H1 (cell line): ENCODE measurements around the gene ARL3. TPM values are rescaled to one million over a fixed set of nuclear protein-coding genes. Genes with fewer than 3 reads are reported as not detected.

Experiments
- CTCF ChIA-PET: fragments of 300-600 bp; sonication (Branson Sonifier 250); formaldehyde crosslinking; loops from one replicate; lab custom pipeline; 2021; ENCODE audit not compliant: partially characterized antibody; lab: Charles Lee
- POLR2A ChIA-PET: fragments of 300-600 bp; sonication (Branson Sonifier 250); formaldehyde crosslinking; loops from one replicate; lab custom pipeline; 2021; ENCODE audit warnings: inconsistent platforms; ENCODE audit not compliant: partially characterized antibody; lab: Charles Lee
- DNase-seq, 2 experiments: peaks; one replicate each; pipeline versions ENCODE4 v3.0.0 to v3.0.0-alpha.2; 2010 to 2022; ENCODE audit warnings: low spot score in 2 of 2, low read depth in 1 of 2, mixed read lengths in 1 of 2
- FAIRE-seq: peaks from 2 replicates; lab custom pipeline; 2011; peaks lifted over from hg19 to GRCh38; lab: Jason Lieb, UNC
- H2AFZ ChIP-seq: 2 replicates; pipeline ENCODE4 v1.8.1; 2012; ENCODE audit warnings: low read length, inconsistent platforms
- H2AK5ac ChIP-seq: 2 replicates; pipeline ENCODE4 v1.6.1; 2013; ENCODE audit warnings: low read depth, low read length
- H2BK120ac ChIP-seq: replicated peaks from 2 replicates; pipeline ENCODE3; 2013; ENCODE audit warnings: low read depth, low read length, inconsistent platforms
- H2BK12ac ChIP-seq: 2 replicates; pipeline ENCODE4 v1.6.1; 2013; ENCODE audit warnings: low read depth, low read length
- H2BK15ac ChIP-seq: 2 replicates; pipeline ENCODE4 v1.6.1; 2013; ENCODE audit warnings: low read length
- H2BK20ac ChIP-seq: 2 replicates; pipeline ENCODE4 v1.6.1; 2013; ENCODE audit warnings: low read length
- H2BK5ac ChIP-seq: 2 replicates; pipeline ENCODE4 v1.6.1; 2013; ENCODE audit warnings: low read depth, low read length
- H3K14ac ChIP-seq: 2 replicates; pipeline ENCODE4 v1.6.1; 2013; ENCODE audit warnings: inconsistent platforms; ENCODE audit not compliant: insufficient read length
- H3K18ac ChIP-seq: 2 replicates; pipeline ENCODE4 v1.6.1; 2013; ENCODE audit warnings: low read length; ENCODE audit errors: extremely low read depth
- H3K23ac ChIP-seq: 2 replicates; pipeline ENCODE4 v1.6.1; 2013; ENCODE audit warnings: inconsistent platforms; ENCODE audit not compliant: insufficient read length
- H3K23me2 ChIP-seq: 2 replicates; pipeline ENCODE4 v1.6.1; 2013; ENCODE audit warnings: low read depth, low read length
- H3K27ac ChIP-seq: 2 replicates; pipeline ENCODE4 v1.6.1; 2011; ENCODE audit warnings: low read depth, low read length, inconsistent platforms
- H3K27me3 ChIP-seq, 4 experiments: replicated peaks in 1 of 4; 1 replicate in 1 of 4; 2 replicates in 3 of 4; pipeline versions ENCODE4 v1.6.1 to v1.8.1; 2011 to 2013; ENCODE audit warnings: low read length in 3 of 4, mild to moderate bottlenecking in 3 of 4, inconsistent platforms in 2 of 4, mixed read lengths in 2 of 4, moderate library complexity in 1 of 4; ENCODE audit not compliant: control insufficient read depth in 3 of 4, insufficient read depth in 3 of 4; ENCODE audit errors: extremely low read depth in 1 of 4
- H3K36me3 ChIP-seq, 4 experiments: 2 replicates each; pipeline versions ENCODE4 v1.6.1 to v1.8.1; 2011 to 2013; ENCODE audit warnings: mild to moderate bottlenecking in 4 of 4, low read length in 3 of 4, moderate library complexity in 2 of 4, control low read depth in 1 of 4, inconsistent platforms in 1 of 4; ENCODE audit not compliant: insufficient read depth in 4 of 4, control insufficient read depth in 2 of 4
- H3K4ac ChIP-seq: replicated peaks from 2 replicates; pipeline ENCODE3; 2013; ENCODE audit warnings: low read length, low read depth, mixed read lengths, inconsistent platforms; ENCODE audit not compliant: insufficient read length
- H3K4me1 ChIP-seq, 4 experiments: replicated peaks in 1 of 4; 1 replicate in 1 of 4; 2 replicates in 3 of 4; pipeline versions ENCODE4 v1.6.1 to v1.8.1; 2011 to 2013; ENCODE audit warnings: low read length in 3 of 4, inconsistent platforms in 2 of 4, mixed read lengths in 1 of 4; ENCODE audit not compliant: insufficient read depth in 4 of 4, control insufficient read depth in 3 of 4
- H3K4me2 ChIP-seq, 2 experiments: 2 replicates each; pipeline versions ENCODE4 v1.6.1 to v1.8.1; 2011 to 2013; ENCODE audit warnings: low read depth in 2 of 2, low read length in 2 of 2, control low read depth in 1 of 2, inconsistent platforms in 1 of 2, mild to moderate bottlenecking in 1 of 2; ENCODE audit not compliant: insufficient read depth in 1 of 2
- H3K4me3 ChIP-seq, 4 experiments: fragments of 200-600, 300-600 bp in 1 of 4; sonication (generic), shearing (Covaris generic), sonication (Bioruptor Twin) in 1 of 4; 2 replicates each; pipeline versions ENCODE4 v1.5.1 to v1.8.1; 2011 to 2016; ENCODE audit warnings: low read length in 4 of 4, low read depth in 3 of 4, control low read depth in 2 of 4, inconsistent platforms in 2 of 4, mild to moderate bottlenecking in 2 of 4, mixed read lengths in 1 of 4, moderate library complexity in 1 of 4; ENCODE audit not compliant: insufficient read depth in 2 of 4; ENCODE audit errors: extremely low read depth in 1 of 4
- H3K56ac ChIP-seq: replicated peaks from 2 replicates; pipeline ENCODE3; 2013; ENCODE audit warnings: low read depth, mild to moderate bottlenecking, mixed read lengths, low read length, inconsistent platforms; ENCODE audit not compliant: insufficient read length
- H3K79me1 ChIP-seq: 2 replicates; pipeline ENCODE4 v1.6.1; 2013; ENCODE audit warnings: low read depth, low read length, control low read depth
- H3K79me2 ChIP-seq, 2 experiments: 2 replicates each; pipeline versions ENCODE4 v1.6.1 to v1.8.1; 2012 to 2013; ENCODE audit warnings: low read length in 2 of 2, mild to moderate bottlenecking in 2 of 2, inconsistent platforms in 1 of 2; ENCODE audit not compliant: insufficient read depth in 2 of 2, control insufficient read depth in 1 of 2
- H3K9ac ChIP-seq, 4 experiments: replicated peaks in 1 of 4; 1 replicate in 1 of 4; 2 replicates in 3 of 4; pipeline versions ENCODE4 v1.6.1 to v1.8.1; 2011 to 2013; ENCODE audit warnings: low read depth in 3 of 4, low read length in 3 of 4, control low read depth in 2 of 4, mild to moderate bottlenecking in 2 of 4, moderate library complexity in 2 of 4, inconsistent platforms in 1 of 4; ENCODE audit errors: extremely low read depth in 1 of 4
- H3K9me3 ChIP-seq, 2 experiments: 2 replicates each; pipeline versions ENCODE4 v1.6.1 to v1.8.1; 2012 to 2013; ENCODE audit warnings: mild to moderate bottlenecking in 2 of 2, moderate library complexity in 2 of 2, control low read depth in 1 of 2, inconsistent platforms in 1 of 2, low read depth in 1 of 2, low read length in 1 of 2, mixed read lengths in 1 of 2; ENCODE audit not compliant: insufficient read depth in 2 of 2
- H4K20me1 ChIP-seq, 2 experiments: replicated peaks in 1 of 2; 2 replicates each; pipeline versions ENCODE3 to v1.8.1; 2011 to 2013; ENCODE audit warnings: inconsistent platforms in 2 of 2, low read length in 2 of 2, mild to moderate bottlenecking in 1 of 2; ENCODE audit not compliant: insufficient read depth in 2 of 2, control insufficient read depth in 1 of 2
- H4K5ac ChIP-seq: 2 replicates; pipeline ENCODE4 v1.6.1; 2013; ENCODE audit warnings: low read length, low read depth, mixed read lengths, inconsistent platforms; ENCODE audit not compliant: insufficient read length
- H4K8ac ChIP-seq: 2 replicates; pipeline ENCODE4 v1.8.0; 2013; ENCODE audit warnings: mild to moderate bottlenecking, moderate library complexity, low read length, inconsistent platforms; ENCODE audit not compliant: insufficient read depth; ENCODE audit errors: extremely low read depth
- H4K91ac ChIP-seq: replicated peaks from 2 replicates; pipeline ENCODE3; 2013; ENCODE audit warnings: low read length, mixed read lengths, inconsistent platforms; ENCODE audit not compliant: insufficient read length
- ATF3 ChIP-seq: IDR thresholded peaks from 2 replicates; pipeline ENCODE4 v1.6.1; 2011; ENCODE audit warnings: low read depth, mild to moderate bottlenecking, low read length; ENCODE audit not compliant: insufficient read depth
- BCL11A ChIP-seq, 2 experiments: IDR thresholded peaks; one replicate each; pipeline ENCODE4 v1.6.1; 2011; ENCODE audit warnings: low read depth in 2 of 2, low read length in 2 of 2, mild to moderate bottlenecking in 2 of 2
- CREB1 ChIP-seq: IDR thresholded peaks from 2 replicates; pipeline ENCODE4 v1.6.1; 2012; ENCODE audit warnings: inconsistent platforms
- EZH2 ChIP-seq: fragments of 200-600 bp; sonication (generic); IDR thresholded peaks from 2 replicates; pipeline ENCODE4 v1.7.1; 2012; ENCODE audit warnings: low read depth, mild to moderate bottlenecking, moderate library complexity, low read length, inconsistent platforms; ENCODE audit not compliant: severe bottlenecking
- FOSL1 ChIP-seq: IDR thresholded peaks from 2 replicates; pipeline ENCODE4 v1.6.1; 2011; ENCODE audit warnings: mild to moderate bottlenecking, low read depth, low read length, moderate library complexity; ENCODE audit not compliant: insufficient read depth
- KDM4A ChIP-seq: IDR thresholded peaks from one replicate; pipeline ENCODE4 v1.7.1; 2012; ENCODE audit warnings: low read depth, mild to moderate bottlenecking, moderate library complexity, low read length, inconsistent platforms; ENCODE audit not compliant: severe bottlenecking
- POLR2A ChIP-seq, 2 experiments: IDR thresholded peaks; 1 replicate in 1 of 2; 2 replicates in 1 of 2; pipeline ENCODE4 v1.6.1; 2011; ENCODE audit warnings: low read depth in 2 of 2, low read length in 2 of 2, mild to moderate bottlenecking in 2 of 2; ENCODE audit errors: control extremely low read depth in 1 of 2
- POU5F1 ChIP-seq: IDR thresholded peaks from 2 replicates; pipeline ENCODE4 v1.6.1; 2011; ENCODE audit warnings: low read depth, mild to moderate bottlenecking, low read length, moderate library complexity
- SIRT6 ChIP-seq: IDR thresholded peaks from one replicate; pipeline ENCODE4 v1.7.1; 2012; ENCODE audit warnings: low read length, inconsistent platforms
- SRF ChIP-seq: IDR thresholded peaks from 2 replicates; pipeline ENCODE4 v1.6.1; 2011; ENCODE audit warnings: mild to moderate bottlenecking, low read depth, low read length, moderate library complexity
- WGBS, 2 experiments: shearing (Covaris generic) in 1 of 2; methylation state at CpG; one replicate each; pipeline versions ENCODE4 v1.1.6 to v1.1.7; 2013 to 2015; ENCODE audit warnings: low lambda C conversion rate in 2 of 2, mixed read lengths in 2 of 2, inconsistent platforms in 1 of 2, low coverage in 1 of 2, missing lambda C conversion rate in 1 of 2; ENCODE audit not compliant: insufficient replicate concordance in 2 of 2, insufficient coverage in 1 of 2, insufficient read length in 1 of 2; ENCODE audit errors: extremely low coverage in 1 of 2, missing lambda C conversion rate in 1 of 2; 5-methylcytosine and 5-hydroxymethylcytosine counted together
- polyA plus RNA-seq, 7 experiments: library from polyadenylated mRNA; depleted of rRNA in 3 of 7; stranded (reverse) in 5 of 7; unstranded in 2 of 7; fragments of >200 nt in 5 of 7; fragments of 200-250 nt in 2 of 7; gene quantifications; 1 replicate in 5 of 7; 2 replicates in 1 of 7; 4 replicates in 1 of 7; pipeline versions ENCODE4 v1.2.1 to v1.2.3, GENCODE V29; 2011 to 2013; ENCODE audit warnings: missing spikeins in 2 of 7, mixed read lengths in 2 of 7
- total RNA-seq: library from RNA; stranded (reverse); fragmentation: NEBNext Ultra II Directional; extraction: Animal tissue kit (Norgen Biotek cat#: 25700); gene quantifications from 2 replicates; pipeline ENCODE4 v1.2.1, GENCODE V29; 2021

The ARL3 gene
- total and polyA plus RNA-seq, 2 of the 8 experiments (the other 6 are each of a cell fraction or from before 2014, with no cell fraction given), result 8.8 to 16.2 TPM

GRCh38 chr10:102670871-102671434 lies 43.2 kb downstream of the ARL3 start:
- Histone ChIP-seq H3K27me3 (no peaks in the 10 kb centered on the region), H2BK15ac (peak overlapping the region; percentile 36; the same call in 1 of the 2 replicates), H3K27ac (no peak overlapping the region), H2AK5ac (no peak overlapping the region), H3K9ac (no peak overlapping the region), H4K8ac (0 out of 2 replicates have a peak overlapping the region, but pooled peaks have one; percentile 73), H2AFZ (no peak overlapping the region), H3K23ac (no peak overlapping the region), H2BK20ac (0 out of 2 replicates have a peak overlapping the region, but pooled peaks have one; percentile 26), H2BK5ac (no peak overlapping the region), H4K20me1 (no peaks in the 10 kb centered on the region), H3K4ac (no peak overlapping the region), H3K23me2 (no peaks in the 10 kb centered on the region), H3K4me3 (no peak overlapping the region; a peak in 2 of 8 replicates), H3K79me1 (no peaks in the 10 kb centered on the region), H2BK120ac (no peak overlapping the region), H2BK12ac (no peak overlapping the region; the same call in 1 of the 2 replicates), H3K4me1 (peaks cover 24 to 46% (median 31%) of the 10 kb centered on the region in 4 experiments), H3K14ac (no peak overlapping the region), H3K79me2 (no peaks in the 10 kb centered on the region), H3K36me3 (no peaks in the 10 kb centered on the region), H3K4me2 (peak overlapping the region; percentile 10 to 25; a peak in 1 of 4 replicates), H3K18ac (0 out of 2 replicates have a peak overlapping the region, but pooled peaks have one; percentile 26), H3K9me3 (no peaks in the 10 kb centered on the region), H3K56ac (no peak overlapping the region), H4K91ac (peak overlapping the region; percentile 4), H4K5ac (no peak overlapping the region)
- CTCF ChIA-PET, result interaction anchor here (0.5 to 13.0 kb wide), 15 partner anchors 15 to 267 kb away, joined by 3 to 145 read pairs (median 4); partner anchors contain the start of gene TRIM8
- POLR2A ChIA-PET, result interaction anchor here (1.4 to 3.0 kb wide), 4 partner anchors 10 to 43 kb away, joined by 4 to 22 read pairs (median 6); partner anchors contain the start of genes ARL3, SFXN2 and TRIM8
- 72% methylated on average over 6 of the region's 6 CpGs; no CpG with 5 or more reads in 1 of the 2 experiments for WGBS, 2 experiments
- DNase-seq (no peak), FAIRE-seq (no peak)
- TF ChIP-seq SRF (no peak), FOSL1 (no peak), CREB1 (no peak), SIRT6 (no peak), BCL11A (IDR thresholded peaks at IDR 0.05; ENCODE audit: low read depth in 2 of 2, low read length in 2 of 2) (no peak), KDM4A (no peak), POU5F1 (no peak), POLR2A (IDR thresholded peaks at IDR 0.05; ENCODE audit: control extremely low read depth in 1 of 2, low read depth in 2 of 2, low read length in 2 of 2) (no peak), ATF3 (no peak), EZH2 (no peak)
